Measurements from ENCODE around the gene COG1.

DNA sequence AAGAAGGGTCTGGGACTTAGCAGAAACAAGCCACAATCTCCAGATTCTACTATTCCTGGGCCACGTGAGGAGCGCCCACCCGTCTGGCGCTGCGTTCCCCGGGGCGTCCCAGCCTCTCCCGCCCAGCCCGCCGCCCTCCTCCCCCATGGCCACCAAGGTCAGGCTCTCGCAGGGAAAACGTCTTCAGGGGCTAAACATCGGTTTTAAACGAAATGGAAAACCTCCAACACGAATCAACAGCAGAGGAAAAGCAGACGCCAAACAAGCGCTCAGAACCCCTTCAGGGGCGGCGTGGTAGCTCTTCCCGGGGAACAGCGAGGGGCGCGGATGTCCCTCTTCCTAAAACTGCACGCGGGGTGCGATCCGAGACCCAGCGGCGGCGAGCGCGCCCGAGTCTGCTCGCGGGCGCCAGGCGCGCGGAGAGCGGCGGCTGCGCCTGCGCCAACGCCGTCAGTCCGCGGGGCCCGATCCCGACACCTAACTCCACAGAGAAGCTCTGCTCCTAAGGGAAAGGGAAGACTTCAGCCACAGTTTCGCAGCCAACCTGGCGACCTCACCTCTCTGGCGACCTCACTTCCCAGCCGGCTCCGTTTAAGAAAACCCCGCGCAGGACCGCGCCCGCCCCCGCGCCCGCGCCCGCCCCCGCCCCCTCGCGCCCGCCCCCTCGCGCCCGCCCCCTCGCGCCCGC, 505 bp upstream of the COG1 start:
- TF ChIP-seq, protein P1, sequence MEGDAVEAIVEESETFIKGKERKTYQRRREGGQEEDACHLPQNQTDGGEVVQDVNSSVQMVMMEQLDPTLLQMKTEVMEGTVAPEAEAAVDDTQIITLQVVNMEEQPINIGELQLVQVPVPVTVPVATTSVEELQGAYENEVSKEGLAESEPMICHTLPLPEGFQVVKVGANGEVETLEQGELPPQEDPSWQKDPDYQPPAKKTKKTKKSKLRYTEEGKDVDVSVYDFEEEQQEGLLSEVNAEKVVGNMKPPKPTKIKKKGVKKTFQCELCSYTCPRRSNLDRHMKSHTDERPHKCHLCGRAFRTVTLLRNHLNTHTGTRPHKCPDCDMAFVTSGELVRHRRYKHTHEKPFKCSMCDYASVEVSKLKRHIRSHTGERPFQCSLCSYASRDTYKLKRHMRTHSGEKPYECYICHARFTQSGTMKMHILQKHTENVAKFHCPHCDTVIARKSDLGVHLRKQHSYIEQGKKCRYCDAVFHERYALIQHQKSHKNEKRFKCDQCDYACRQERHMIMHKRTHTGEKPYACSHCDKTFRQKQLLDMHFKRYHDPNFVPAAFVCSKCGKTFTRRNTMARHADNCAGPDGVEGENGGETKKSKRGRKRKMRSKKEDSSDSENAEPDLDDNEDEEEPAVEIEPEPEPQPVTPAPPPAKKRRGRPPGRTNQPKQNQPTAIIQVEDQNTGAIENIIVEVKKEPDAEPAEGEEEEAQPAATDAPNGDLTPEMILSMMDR (conservative IDR thresholded peaks at IDR 0.05; ENCODE audit: low read length): no peak
- TF ChIP-seq EZH2phosphoT487 (IDR thresholded peaks at IDR 0.05; ENCODE audit: borderline replicate concordance, low read depth, low read length): no peak
